Spleen (tissue), 11 donors: ENCODE measurements around the gene TBL1XR1. TPM values are rescaled to one million over a fixed set of nuclear protein-coding genes. Genes with fewer than 3 reads are reported as not detected.

Experiments
- DNase-seq: peaks from one replicate; pipeline ENCODE4 v3.0.0-alpha.2; 2020
- H3K27ac ChIP-seq, 8 donors: fragments of 200-600 bp; sonication (generic) in 7 of 8; 1 replicate in 4 of 8; 2 replicates in 4 of 8; pipeline versions ENCODE4 v1.5.0 to v1.8.0; 2016 to 2021; ENCODE audit warnings: inconsistent platforms in 4 of 8, mild to moderate bottlenecking in 4 of 8, moderate library complexity in 1 of 8
- H3K27me3 ChIP-seq, 7 donors: fragments of 200-600 bp; sonication (generic) in 6 of 7; replicated peaks in 1 of 7; 1 replicate in 4 of 7; 2 replicates in 3 of 7; pipeline versions ENCODE4 v1.5.0 to v1.8.0; 2016 to 2021; ENCODE audit warnings: inconsistent platforms in 3 of 7, mild to moderate bottlenecking in 1 of 7
- H3K36me3 ChIP-seq, 6 donors: fragments of 200-600 bp; sonication (generic) in 5 of 6; 1 replicate in 4 of 6; 2 replicates in 2 of 6; pipeline versions ENCODE4 v1.5.0 to v1.8.0; 2016 to 2021; ENCODE audit warnings: inconsistent platforms in 2 of 6
- H3K4me1 ChIP-seq, 6 donors: fragments of 200-600 bp; sonication (generic) in 5 of 6; 1 replicate in 3 of 6; 2 replicates in 3 of 6; pipeline versions ENCODE4 v1.5.0 to v1.8.0; 2016 to 2021; ENCODE audit warnings: inconsistent platforms in 3 of 6
- H3K4me3 ChIP-seq, 8 donors: fragments of 200-600 bp; sonication (generic) in 7 of 8; 1 replicate in 4 of 8; 2 replicates in 4 of 8; pipeline versions ENCODE4 v1.5.0 to v1.8.0; 2016 to 2021; ENCODE audit warnings: inconsistent platforms in 4 of 8, mild to moderate bottlenecking in 4 of 8, moderate library complexity in 2 of 8
- H3K9me3 ChIP-seq, 8 donors: fragments of 200-600 bp; sonication (generic) in 7 of 8; 1 replicate in 4 of 8; 2 replicates in 4 of 8; pipeline versions ENCODE4 v1.5.0 to v1.8.0; 2016 to 2021; ENCODE audit warnings: inconsistent platforms in 4 of 8
- POLR2A ChIP-seq, 3 donors: fragments of 450-650 bp; IDR thresholded peaks; one replicate each; pipeline ENCODE4 v1.5.1; 2017; ENCODE audit warnings: antibody characterized with exemption in 3 of 3, mild to moderate bottlenecking in 1 of 3
- POLR2AphosphoS5 ChIP-seq, 3 donors: sonication (generic); formaldehyde crosslinking; IDR thresholded peaks; one replicate each; pipeline ENCODE4 v1.5.1; 2017; ENCODE audit warnings: antibody characterized with exemption in 3 of 3
- WGBS, 5 donors: extraction: QIAGEN DNeasy Blood & Tissue Kit in 3 of 5; methylation state at CpG; one replicate each; pipeline versions ENCODE4 v1.1.5 to v1.1.7; 2013 to 2018; 5-methylcytosine and 5-hydroxymethylcytosine counted together
- intact Hi-C: fragments of 100-400 bp; cut with DNase I; formaldehyde crosslinking; loops from one replicate; pipeline ENCODE4 v1.15.0; 2023; ENCODE audit warnings: low total_unique reads
- polyA plus RNA-seq, 3 donors: library from polyadenylated mRNA; stranded (reverse); fragments of 200-250 nt; gene quantifications; one replicate each; pipeline ENCODE4 v1.2.1, GENCODE V29; 2013
- total RNA-seq, 7 donors: library from RNA; depleted of rRNA in 3 of 7; stranded (reverse); fragments of >200 nt in 3 of 7; fragmentation: NEBNext Ultra II Directional in 4 of 7; extraction: Animal tissue kit (Norgen Biotek cat#: 25700) in 4 of 7; gene quantifications; one replicate each; pipeline versions ENCODE4 v1.1.0 to v1.2.1, GENCODE V29; 2016 to 2021
- TF ChIP-seq, protein P1 (sequence below), 11 experiments: fragments of 200-600 bp in 7 of 11; fragments of 450-650 bp in 4 of 11; sonication (generic) in 4 of 11; IDR thresholded peaks in 8 of 11; conservative IDR thresholded peaks in 3 of 11; 1 replicate in 7 of 11; 2 replicates in 4 of 11; pipeline versions ENCODE4 v1.4.0 to v1.8.0; 2016 to 2021; ENCODE audit warnings: antibody characterized with exemption in 11 of 11, inconsistent platforms in 4 of 11, mild to moderate bottlenecking in 1 of 11
- donor health status: healthy with polysubstance abuse.
- donor health status: DM: no; HTN: no; CAD: no; lungs with moderate emphysema.
- donor health status: DM: no; HTN: no; CAD: no.
- donor health status: Bipolar disorder and iron deficiency.
- donor health status: healthy.
- donor health status: DM: no; HTN: no; CAD: no.
- donor health status: DM: yes; HTN: yes; CAD: no.

Gene TBL1XR1
- total and polyA plus RNA-seq, 10 donors: 32.4 to 168 (median 97.2) TPM

DNA sequence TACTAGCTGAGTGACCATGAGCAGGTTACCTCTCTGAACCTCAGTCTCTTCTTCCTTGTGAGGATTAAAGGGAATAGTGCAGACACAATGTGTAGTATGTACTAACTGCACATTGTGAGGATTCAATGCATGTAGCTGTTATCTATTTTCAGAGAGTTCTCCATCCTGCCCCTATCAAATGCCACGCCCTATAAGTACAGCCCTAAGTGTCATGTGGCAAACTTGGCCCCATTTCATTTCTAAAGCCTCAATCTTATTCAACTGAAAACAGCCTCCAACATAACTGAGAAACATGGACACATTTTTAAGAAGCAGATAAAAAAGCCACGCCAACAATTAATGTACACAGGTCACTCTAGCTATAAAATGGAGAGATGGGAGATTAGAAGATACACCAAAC, 220.0 kb downstream of the TBL1XR1 start:
- TF ChIP-seq, protein P1, sequence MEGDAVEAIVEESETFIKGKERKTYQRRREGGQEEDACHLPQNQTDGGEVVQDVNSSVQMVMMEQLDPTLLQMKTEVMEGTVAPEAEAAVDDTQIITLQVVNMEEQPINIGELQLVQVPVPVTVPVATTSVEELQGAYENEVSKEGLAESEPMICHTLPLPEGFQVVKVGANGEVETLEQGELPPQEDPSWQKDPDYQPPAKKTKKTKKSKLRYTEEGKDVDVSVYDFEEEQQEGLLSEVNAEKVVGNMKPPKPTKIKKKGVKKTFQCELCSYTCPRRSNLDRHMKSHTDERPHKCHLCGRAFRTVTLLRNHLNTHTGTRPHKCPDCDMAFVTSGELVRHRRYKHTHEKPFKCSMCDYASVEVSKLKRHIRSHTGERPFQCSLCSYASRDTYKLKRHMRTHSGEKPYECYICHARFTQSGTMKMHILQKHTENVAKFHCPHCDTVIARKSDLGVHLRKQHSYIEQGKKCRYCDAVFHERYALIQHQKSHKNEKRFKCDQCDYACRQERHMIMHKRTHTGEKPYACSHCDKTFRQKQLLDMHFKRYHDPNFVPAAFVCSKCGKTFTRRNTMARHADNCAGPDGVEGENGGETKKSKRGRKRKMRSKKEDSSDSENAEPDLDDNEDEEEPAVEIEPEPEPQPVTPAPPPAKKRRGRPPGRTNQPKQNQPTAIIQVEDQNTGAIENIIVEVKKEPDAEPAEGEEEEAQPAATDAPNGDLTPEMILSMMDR (IDR thresholded peaks at IDR 0.05 in 8 of 11, conservative IDR thresholded peaks at IDR 0.05 in 3 of 11): no peak
- TF ChIP-seq POLR2A (IDR thresholded peaks at IDR 0.05) (no peak), POLR2AphosphoS5 (IDR thresholded peaks at IDR 0.05) (no peak)
- Histone ChIP-seq H3K36me3 (no peaks in the 10 kb centered on the region), H3K4me3 (no peak overlapping the region), H3K27ac (no peak overlapping the region), H3K27me3 (no peaks in the 10 kb centered on the region), H3K4me1 (no peaks in the 10 kb centered on the region), H3K9me3 (peaks cover 0 to 9% (median 3%) of the 10 kb centered on the region in 8 donors)
- intact Hi-C loops: no loop called here
- DNase-seq: no peak
- 89 to 95% (median 93%) methylated on average over 2 of the region's 2 CpGs for WGBS, 5 donors

DNA sequence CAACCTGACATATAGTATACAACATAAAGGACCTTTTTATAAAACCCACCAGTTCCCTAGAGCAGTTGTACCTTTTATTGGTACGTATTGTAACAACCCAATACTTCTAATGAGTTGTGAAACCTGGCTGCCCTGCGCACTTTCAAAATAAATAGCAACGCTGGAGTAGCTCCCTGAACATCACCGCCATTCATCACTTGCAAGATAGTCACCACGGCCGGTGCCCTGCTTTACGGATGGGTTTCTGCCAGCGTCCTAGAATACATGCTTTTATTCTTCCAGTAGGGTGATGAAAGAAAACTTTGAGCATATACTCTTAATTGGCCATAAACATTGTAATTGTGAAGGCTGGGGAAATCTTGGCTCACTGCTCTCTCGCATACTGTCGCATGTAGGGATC, 220.7 kb downstream of the TBL1XR1 start:
- no peak for TF ChIP-seq POLR2A (IDR thresholded peaks at IDR 0.05)
- intact Hi-C loops: no loop called here

DNA sequence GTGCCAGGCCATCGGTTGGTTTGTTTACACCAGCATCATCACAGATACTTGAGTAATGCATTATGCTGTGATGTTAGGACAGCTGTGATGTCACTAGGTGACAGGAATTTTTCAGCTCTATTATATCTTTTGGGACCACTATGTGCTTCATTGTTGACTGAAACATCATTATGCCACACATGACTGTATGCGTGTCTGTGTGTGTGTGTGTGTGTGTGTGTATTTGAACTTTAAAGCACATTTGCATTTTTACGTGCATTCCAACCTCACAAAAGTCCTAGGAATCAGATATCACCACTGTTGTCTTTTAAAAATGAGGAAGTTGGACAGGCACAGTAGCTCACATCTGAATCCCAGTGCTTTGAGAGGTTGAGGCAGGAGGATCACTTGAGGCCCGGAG, 223.0 kb downstream of the TBL1XR1 start:
- Histone ChIP-seq H3K36me3 (no peaks in the 10 kb centered on the region), H3K9me3 (no peaks in the 10 kb centered on the region), H3K4me3 (no peak overlapping the region), H3K4me1 (no peaks in the 10 kb centered on the region), H3K27me3 (no peaks in the 10 kb centered on the region), H3K27ac (no peak overlapping the region)
- intact Hi-C loops: no loop called here
- DNase-seq: no peak
- TF ChIP-seq POLR2AphosphoS5 (IDR thresholded peaks at IDR 0.05) (no peak), POLR2A (IDR thresholded peaks at IDR 0.05) (no peak)
- TF ChIP-seq, protein P1 (IDR thresholded peaks at IDR 0.05 in 8 of 11, conservative IDR thresholded peaks at IDR 0.05 in 3 of 11): no peak
- WGBS, 5 donors: 68 to 83% (median 74%) methylated on average over 4 of the region's 4 CpGs

More for the DNA sequence above, 220.7 kb downstream of the TBL1XR1 start:
- Histone ChIP-seq H3K27ac (no peak overlapping the region), H3K9me3 (peaks cover 0 to 2% (median 0%) of the 10 kb centered on the region in 8 donors), H3K27me3 (no peaks in the 10 kb centered on the region), H3K4me3 (no peak overlapping the region), H3K4me1 (no peaks in the 10 kb centered on the region), H3K36me3 (no peaks in the 10 kb centered on the region)
- DNase-seq: no peak
- WGBS, 5 donors: 89 to 94% (median 91%) methylated on average over 10 of the region's 10 CpGs

DNA sequence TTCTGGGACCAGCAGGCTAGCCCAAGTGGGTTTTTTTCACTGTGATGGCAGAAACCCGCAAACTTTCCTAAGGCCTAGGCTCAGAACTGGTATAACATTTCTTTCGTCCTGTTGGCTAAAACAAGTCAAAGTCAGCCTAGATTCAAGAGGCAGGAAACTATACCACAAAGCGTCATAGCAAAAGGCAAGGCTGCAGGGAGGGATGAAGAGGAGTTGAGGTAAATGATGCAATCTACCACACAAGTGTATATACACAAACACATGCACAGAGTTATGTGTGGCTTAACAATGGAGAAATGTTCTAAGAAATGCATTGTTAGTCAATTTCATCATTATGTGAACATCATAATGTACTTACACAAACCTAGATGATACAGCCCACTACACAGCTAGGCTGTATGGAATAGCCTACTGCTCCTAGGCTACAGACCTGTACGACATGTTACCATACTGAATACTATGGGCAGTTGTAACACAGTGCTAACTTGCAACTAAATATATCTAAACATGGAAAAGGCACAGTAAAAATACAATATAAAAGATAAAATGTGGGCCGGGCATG, 225.6 kb downstream of the TBL1XR1 start:
- no peak for DNase-seq

More for the DNA sequence above, 225.6 kb downstream of the TBL1XR1 start:
- Histone ChIP-seq H3K27ac (no peak overlapping the region), H3K36me3 (no peaks in the 10 kb centered on the region), H3K9me3 (no peaks in the 10 kb centered on the region), H3K27me3 (no peaks in the 10 kb centered on the region), H3K4me1 (no peaks in the 10 kb centered on the region), H3K4me3 (no peak overlapping the region)
- intact Hi-C loops: no loop called here
- 90 to 96% (median 93%) methylated on average over 5 of the region's 5 CpGs for WGBS, 5 donors
- TF ChIP-seq, protein P1 (IDR thresholded peaks at IDR 0.05 in 8 of 11, conservative IDR thresholded peaks at IDR 0.05 in 3 of 11): no peak
- TF ChIP-seq POLR2AphosphoS5 (IDR thresholded peaks at IDR 0.05) (no peak), POLR2A (IDR thresholded peaks at IDR 0.05) (no peak)
